Inflammatory macrophage treated with lipopolysaccharide for 4 hours (primary cell): ENCODE measurements around the gene SMLR1.
A peak's percentile ranks its signal among the peaks of the same experiment; 100 is the strongest.
"Not testable (repeated sequence)": the region's sequence is repeated elsewhere in the genome, so short reads cannot be mapped to it uniquely, and the experiment has no call there.

Experiments used
- DNase-seq: peaks from one replicate; pipeline ENCODE4 v3.0.0-alpha.2; 2020

Gene SMLR1

GRCh38 chr6:130827247-130828149 lies at the start of gene SMLR1:
Gene SMLR1 (plus strand): TSS chr6:130827406. CDS start chr6:130827414, 8 bp downstream.
- no peak for DNase-seq

- DNase-seq, result peak; percentile 47
Measured at GRCh38 chr6:130778946-130779657, 48.1 kb upstream of the SMLR1 start.

GRCh38 chr6:130779658-130780033 lies 47.6 kb upstream of the SMLR1 start:
- DNase-seq, result no peak

- DNase-seq, result no peak
Measured at GRCh38 chr6:130780122-130780521, 47.1 kb upstream of the SMLR1 start.

- DNase-seq, result no peak
Measured at GRCh38 chr6:130781557-130781956, 45.6 kb upstream of the SMLR1 start.

GRCh38 chr6:130783416-130784107 lies 43.6 kb upstream of the SMLR1 start:
- DNase-seq, result no peak

GRCh38 chr6:130787726-130788500 lies 39.3 kb upstream of the SMLR1 start:
- DNase-seq, result no peak

- peak; percentile 52 for DNase-seq
Measured at GRCh38 chr6:130788954-130789353, 38.3 kb upstream of the SMLR1 start.

- DNase-seq, result no peak
Measured at GRCh38 chr6:130794010-130794697, 33.1 kb upstream of the SMLR1 start.

- no peak for DNase-seq
Measured at GRCh38 chr6:130794738-130795137, 32.5 kb upstream of the SMLR1 start.

- no peak for DNase-seq
Measured at GRCh38 chr6:130796313-130796905, 30.8 kb upstream of the SMLR1 start.

GRCh38 chr6:130797061-130797460 lies 30.1 kb upstream of the SMLR1 start:
- no peak for DNase-seq

GRCh38 chr6:130801368-130801767 lies 25.8 kb upstream of the SMLR1 start:
- not testable (repeated sequence) for DNase-seq

- no peak for DNase-seq
Measured at GRCh38 chr6:130810307-130811030, 16.7 kb upstream of the SMLR1 start.

- DNase-seq, result no peak
Measured at GRCh38 chr6:130811932-130812331, 15.3 kb upstream of the SMLR1 start.

GRCh38 chr6:130814506-130814905 lies 12.7 kb upstream of the SMLR1 start:
- no peak for DNase-seq

- no peak for DNase-seq
Measured at GRCh38 chr6:130815200-130816071, 11.8 kb upstream of the SMLR1 start.

- DNase-seq, result no peak
Measured at GRCh38 chr6:130822736-130823135, 4.5 kb upstream of the SMLR1 start.

GRCh38 chr6:130824978-130825694 lies 2.1 kb upstream of the SMLR1 start:
- DNase-seq, result no peak
